ENCODE measurements around the gene HMGCS2. TPM values are rescaled to one million over a fixed set of nuclear protein-coding genes. Genes with fewer than 3 reads are reported as not detected.

HMGCS2 gene
- total and polyA plus RNA-seq, 9 of the 15 experiments (the other 6 are each of a cell fraction or from before 2014, with no cell fraction given): 0.13 TPM; not detected in 8

DNA sequence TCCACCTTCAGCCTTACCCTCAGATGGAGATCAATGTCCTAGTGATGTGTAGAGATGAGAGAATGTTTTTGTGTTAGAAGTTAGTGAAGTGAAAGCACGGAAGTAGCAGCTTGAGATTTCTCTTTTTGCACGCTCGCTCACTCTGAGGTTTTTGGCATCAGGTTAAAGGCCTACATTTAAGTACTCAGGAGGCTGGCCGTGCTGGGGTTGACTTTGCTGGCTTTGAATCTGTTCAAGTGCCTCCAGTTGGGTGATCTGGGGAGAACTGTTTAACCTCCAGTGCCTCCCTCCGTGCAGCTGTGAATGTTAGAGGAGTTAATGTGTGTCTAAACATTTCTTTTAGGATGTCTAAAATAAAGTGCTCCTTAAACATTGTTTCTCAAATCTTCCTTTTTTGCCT lies 43.1 kb downstream of the HMGCS2 start:
- in situ Hi-C loops (cut with MboI): no loop called here
- Histone ChIP-seq H3K4me1 (replicated peaks in 1 of 2; ENCODE audit: control insufficient read depth in 2 of 2, insufficient read depth in 2 of 2, low read length in 2 of 2) (0 out of 5 replicates have a peak, but pooled peaks cover 0 to 2% of the 10 kb centered on the region in 2 experiments), H3K27me3 (ENCODE audit: control insufficient read depth in 2 of 2, insufficient read depth in 2 of 2, low read length in 2 of 2) (no peaks in the 10 kb centered on the region), H3K4me3 (no peak overlapping the region), H2AFZ (ENCODE audit: low read depth, low read length) (no peak overlapping the region), H3K36me3 (ENCODE audit: control insufficient read depth, insufficient read depth, low read length) (peaks cover 14% of the 10 kb centered on the region), H3K27ac (ENCODE audit: extremely low read depth, low read depth, low read length) (no peak overlapping the region), H3K9me3 (replicated peaks; ENCODE audit: control insufficient read depth, insufficient read depth, low read depth, low read length) (no peaks in the 10 kb centered on the region), H3K4me2 (ENCODE audit: insufficient read depth, low read length) (no peak overlapping the region), H4K20me1 (replicated peaks; ENCODE audit: control insufficient read depth, insufficient read depth, low read length) (peaks cover 13% of the 10 kb centered on the region; the same call in 1 of the 2 replicates), H3K79me2 (ENCODE audit: control insufficient read depth, insufficient read depth, low read length) (no peaks in the 10 kb centered on the region), H3K9me1 (ENCODE audit: control insufficient read depth, insufficient read depth, low read length) (no peaks in the 10 kb centered on the region), H3K9ac (ENCODE audit: insufficient read depth in 1 of 2, low read depth in 2 of 2, low read length in 2 of 2) (no peak overlapping the region)
- POLR2A ChIA-PET: interaction anchor here (1.2 to 2.3 kb wide), 2 partner anchors 9 to 13 kb away, joined by 4 to 10 read pairs; partner anchors contain the start of gene PHGDH
- TF ChIP-seq TBL1XR1 (IDR thresholded peaks at IDR 0.05; ENCODE audit: low read length in 2 of 2): no peak
- TF ChIP-seq, protein P1, sequence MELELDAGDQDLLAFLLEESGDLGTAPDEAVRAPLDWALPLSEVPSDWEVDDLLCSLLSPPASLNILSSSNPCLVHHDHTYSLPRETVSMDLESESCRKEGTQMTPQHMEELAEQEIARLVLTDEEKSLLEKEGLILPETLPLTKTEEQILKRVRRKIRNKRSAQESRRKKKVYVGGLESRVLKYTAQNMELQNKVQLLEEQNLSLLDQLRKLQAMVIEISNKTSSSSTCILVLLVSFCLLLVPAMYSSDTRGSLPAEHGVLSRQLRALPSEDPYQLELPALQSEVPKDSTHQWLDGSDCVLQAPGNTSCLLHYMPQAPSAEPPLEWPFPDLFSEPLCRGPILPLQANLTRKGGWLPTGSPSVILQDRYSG (tag; conservative IDR thresholded peaks at IDR 0.05; ENCODE audit: low read depth): no peak
- TF ChIP-seq ZNF184 (CRISPR knock-in tag; IDR thresholded peaks at IDR 0.05): no peak
- no peak for ATAC-seq
- WGBS (ENCODE audit: insufficient coverage, low coverage, missing lambda C conversion rate): 56% methylated on average over 5 of the region's 5 CpGs
- no peak for DNase-seq (ENCODE audit: extremely low read depth in 1 of 4, low spot score in 3 of 4)
- no TSS peak for BruUV-seq (replicated peaks)
- no peak for FAIRE-seq
- CTCF ChIA-PET (ENCODE audit: low intra/inter-chr PET ratio): no interaction called here
- intact Hi-C loops (cut with micrococcal nuclease): no loop called here

GRCh38 chr1:119724611-119725218 lies 44.0 kb downstream of the HMGCS2 start:
- Histone ChIP-seq H3K4me1 (replicated peaks in 1 of 2; ENCODE audit: control insufficient read depth in 2 of 2, insufficient read depth in 2 of 2, low read length in 2 of 2) (0 out of 5 replicates have a peak, but pooled peaks cover 0 to 2% of the 10 kb centered on the region in 2 experiments), H3K27ac (ENCODE audit: extremely low read depth, low read depth, low read length) (no peak overlapping the region), H3K4me2 (ENCODE audit: insufficient read depth, low read length) (no peak overlapping the region), H3K27me3 (ENCODE audit: control insufficient read depth in 2 of 2, insufficient read depth in 2 of 2, low read length in 2 of 2) (no peaks in the 10 kb centered on the region), H3K9me3 (replicated peaks; ENCODE audit: control insufficient read depth, insufficient read depth, low read depth, low read length) (no peaks in the 10 kb centered on the region), H3K36me3 (ENCODE audit: control insufficient read depth, insufficient read depth, low read length) (peaks cover 14% of the 10 kb centered on the region), H3K9me1 (ENCODE audit: control insufficient read depth, insufficient read depth, low read length) (no peaks in the 10 kb centered on the region), H3K79me2 (ENCODE audit: control insufficient read depth, insufficient read depth, low read length) (peaks cover 3% of the 10 kb centered on the region; the same call in 1 of the 3 replicates), H3K9ac (ENCODE audit: insufficient read depth in 1 of 2, low read depth in 2 of 2, low read length in 2 of 2) (no peak overlapping the region), H2AFZ (ENCODE audit: low read depth, low read length) (no peak overlapping the region), H3K4me3 (no peak overlapping the region), H4K20me1 (replicated peaks; ENCODE audit: control insufficient read depth, insufficient read depth, low read length) (peaks cover 16% of the 10 kb centered on the region; the same call in 1 of the 2 replicates)
- no peak for ATAC-seq
- in situ Hi-C loops (cut with MboI): no loop called here
- no peak for FAIRE-seq
- no TSS peak for BruUV-seq (replicated peaks)
- POLR2A ChIA-PET: interaction anchor here (0.6 to 2.3 kb wide), 3 partner anchors 9 to 12 kb away, joined by 3 to 10 read pairs (median 4); partner anchors contain the start of gene PHGDH
- 48% methylated on average over 8 of the region's 8 CpGs for WGBS (ENCODE audit: insufficient coverage, low coverage, missing lambda C conversion rate)
- CTCF ChIA-PET (ENCODE audit: low intra/inter-chr PET ratio): no interaction called here
- intact Hi-C loops (cut with micrococcal nuclease): no loop called here
- no peak for DNase-seq (ENCODE audit: extremely low read depth in 1 of 4, low spot score in 3 of 4)
- no peak for TF ChIP-seq CSDE1 (IDR thresholded peaks at IDR 0.05)
- TF ChIP-seq CREB5 (CRISPR knock-in tag; IDR thresholded peaks at IDR 0.05): no peak
- TF ChIP-seq RBM25 (IDR thresholded peaks at IDR 0.05; ENCODE audit: low read depth, low read length, severe bottlenecking): no peak
- no peak for TF ChIP-seq ZNF507 (tag; conservative IDR thresholded peaks at IDR 0.05)
- TF ChIP-seq ZNF764 (CRISPR knock-in tag; IDR thresholded peaks at IDR 0.05; ENCODE audit: low read depth): no peak
- TF ChIP-seq, protein P2, sequence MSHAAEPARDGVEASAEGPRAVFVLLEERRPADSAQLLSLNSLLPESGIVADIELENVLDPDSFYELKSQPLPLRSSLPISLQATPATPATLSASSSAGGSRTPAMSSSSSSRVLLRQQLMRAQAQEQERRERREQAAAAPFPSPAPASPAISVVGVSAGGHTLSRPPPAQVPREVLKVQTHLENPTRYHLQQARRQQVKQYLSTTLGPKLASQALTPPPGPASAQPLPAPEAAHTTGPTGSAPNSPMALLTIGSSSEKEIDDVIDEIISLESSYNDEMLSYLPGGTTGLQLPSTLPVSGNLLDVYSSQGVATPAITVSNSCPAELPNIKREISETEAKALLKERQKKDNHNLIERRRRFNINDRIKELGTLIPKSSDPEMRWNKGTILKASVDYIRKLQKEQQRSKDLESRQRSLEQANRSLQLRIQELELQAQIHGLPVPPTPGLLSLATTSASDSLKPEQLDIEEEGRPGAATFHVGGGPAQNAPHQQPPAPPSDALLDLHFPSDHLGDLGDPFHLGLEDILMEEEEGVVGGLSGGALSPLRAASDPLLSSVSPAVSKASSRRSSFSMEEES (CRISPR knock-in tag; IDR thresholded peaks at IDR 0.05): no peak
- TF ChIP-seq OTX1 (CRISPR knock-in tag; IDR thresholded peaks at IDR 0.05): no peak

Measured in K562 (cell line).